Measurements from ENCODE around the gene NUCB1.

Gene NUCB1

GRCh38 chr19:48968813-48969218 lies 68.7 kb downstream of the NUCB1 start:
- Histone ChIP-seq H4K20me1 (ENCODE audit: insufficient read depth) (no peaks in the 10 kb centered on the region), H3K4me3 (IDR thresholded peaks at IDR 0.05; ENCODE audit: insufficient read depth, low read depth, low read length) (no peak overlapping the region), H3K9ac (no peak overlapping the region), H3K27me3 (ENCODE audit: insufficient read depth, low read depth) (no peaks in the 10 kb centered on the region), H3K79me2 (ENCODE audit: insufficient read depth, low read depth) (peaks cover 11% of the 10 kb centered on the region), H3K4me2 (no peak overlapping the region), H3K36me3 (ENCODE audit: insufficient read depth) (no peaks in the 10 kb centered on the region), H3K4me1 (ENCODE audit: low read depth, poor library complexity, severe bottlenecking) (peaks cover 24% of the 10 kb centered on the region), H2AFZ (ENCODE audit: low read depth) (no peak overlapping the region), H3K27ac (no peak overlapping the region)
- no peak for TF ChIP-seq CTCF (conservative IDR thresholded peaks at IDR 0.05; ENCODE audit: low read depth, low read length)

- Histone ChIP-seq H3K9ac (no peak overlapping the region), H4K20me1 (ENCODE audit: insufficient read depth) (no peaks in the 10 kb centered on the region), H3K79me2 (ENCODE audit: insufficient read depth, low read depth) (peaks cover 11% of the 10 kb centered on the region), H3K4me2 (no peak overlapping the region), H3K4me3 (IDR thresholded peaks at IDR 0.05; ENCODE audit: insufficient read depth, low read depth, low read length) (no peak overlapping the region), H2AFZ (ENCODE audit: low read depth) (no peak overlapping the region), H3K27ac (no peak overlapping the region), H3K36me3 (ENCODE audit: insufficient read depth) (no peaks in the 10 kb centered on the region), H3K4me1 (ENCODE audit: low read depth, poor library complexity, severe bottlenecking) (peaks cover 17% of the 10 kb centered on the region), H3K27me3 (ENCODE audit: insufficient read depth, low read depth) (no peaks in the 10 kb centered on the region)
- no peak for TF ChIP-seq CTCF (conservative IDR thresholded peaks at IDR 0.05; ENCODE audit: low read depth, low read length)
Measured at GRCh38 chr19:48969276-48970138, 69.4 kb downstream of the NUCB1 start.

DNA sequence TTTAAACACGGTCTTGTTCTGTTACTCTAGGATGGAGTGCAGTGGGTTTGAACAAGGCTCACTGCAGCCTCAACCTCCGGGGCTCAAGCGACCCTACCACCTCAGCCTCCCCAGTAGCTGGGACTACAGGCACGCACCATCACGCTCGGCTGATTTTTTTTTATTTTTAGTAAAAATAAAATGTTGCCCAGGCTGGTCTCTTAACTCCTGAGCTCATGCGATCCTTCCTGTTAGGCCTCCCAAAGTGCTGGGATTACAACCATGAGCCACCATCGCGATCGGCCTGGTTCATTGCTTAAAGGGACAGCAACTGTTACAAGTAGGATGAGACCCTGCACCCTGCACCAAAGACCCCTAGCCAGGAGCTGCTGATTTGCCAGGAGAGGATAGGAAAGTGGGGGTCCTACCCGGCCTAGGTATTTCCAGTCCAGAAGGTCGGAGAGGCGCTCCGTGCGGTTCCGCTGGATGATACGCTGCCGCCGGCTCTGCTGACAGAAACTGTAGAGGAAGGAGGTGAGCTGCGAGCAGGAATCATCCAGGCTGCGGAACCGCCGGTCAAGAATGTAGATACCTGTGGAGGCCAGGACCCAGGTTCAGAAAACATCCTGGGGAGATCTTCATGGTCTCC lies 70.1 kb downstream of the NUCB1 start:
- no peak for TF ChIP-seq CTCF (conservative IDR thresholded peaks at IDR 0.05; ENCODE audit: low read depth, low read length)
- Histone ChIP-seq H3K27me3 (ENCODE audit: insufficient read depth, low read depth) (no peaks in the 10 kb centered on the region), H3K9ac (no peak overlapping the region), H3K27ac (no peak overlapping the region), H3K4me3 (IDR thresholded peaks at IDR 0.05; ENCODE audit: insufficient read depth, low read depth, low read length) (no peak overlapping the region), H3K79me2 (ENCODE audit: insufficient read depth, low read depth) (peaks cover 11% of the 10 kb centered on the region), H3K4me1 (ENCODE audit: low read depth, poor library complexity, severe bottlenecking) (peaks cover 15% of the 10 kb centered on the region), H3K36me3 (ENCODE audit: insufficient read depth) (no peaks in the 10 kb centered on the region), H3K4me2 (no peak overlapping the region), H2AFZ (ENCODE audit: low read depth) (no peak overlapping the region), H4K20me1 (ENCODE audit: insufficient read depth) (no peaks in the 10 kb centered on the region)

DNA sequence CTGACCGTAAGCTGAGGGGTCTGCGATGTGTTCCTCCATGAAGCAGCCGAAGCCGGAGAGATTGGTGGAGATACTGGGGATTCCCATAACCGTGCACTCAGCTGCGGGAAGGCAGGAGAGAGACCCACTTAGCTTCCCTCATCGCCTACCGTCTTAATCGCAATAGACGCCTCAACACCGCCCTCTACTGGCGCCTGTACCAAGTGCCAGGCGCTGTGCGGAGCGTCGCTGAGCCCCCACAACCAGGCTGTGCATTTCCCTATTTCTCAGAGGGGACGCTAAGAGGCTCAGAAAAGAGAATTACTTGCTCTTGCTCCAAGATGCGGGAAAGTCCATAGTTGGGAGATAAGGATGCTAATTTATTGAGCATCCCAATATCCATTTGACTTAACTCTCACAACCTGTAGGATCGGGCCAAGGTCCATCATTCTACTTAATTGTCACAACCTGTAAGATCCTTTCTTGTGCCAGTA lies 70.8 kb downstream of the NUCB1 start:
- TF ChIP-seq CTCF (conservative IDR thresholded peaks at IDR 0.05; ENCODE audit: low read depth, low read length) = peak; percentile 90
- Histone ChIP-seq H4K20me1 (ENCODE audit: insufficient read depth) (no peaks in the 10 kb centered on the region), H2AFZ (ENCODE audit: low read depth) (no peak overlapping the region), H3K4me1 (ENCODE audit: low read depth, poor library complexity, severe bottlenecking) (peaks cover 15% of the 10 kb centered on the region), H3K9ac (no peak overlapping the region), H3K27ac (no peak overlapping the region), H3K79me2 (ENCODE audit: insufficient read depth, low read depth) (peaks cover 10% of the 10 kb centered on the region), H3K4me2 (no peak overlapping the region), H3K27me3 (ENCODE audit: insufficient read depth, low read depth) (no peaks in the 10 kb centered on the region), H3K4me3 (IDR thresholded peaks at IDR 0.05; ENCODE audit: insufficient read depth, low read depth, low read length) (no peak overlapping the region), H3K36me3 (ENCODE audit: insufficient read depth) (no peaks in the 10 kb centered on the region)
